ENCODE results near the gene CLN3.

DNA sequence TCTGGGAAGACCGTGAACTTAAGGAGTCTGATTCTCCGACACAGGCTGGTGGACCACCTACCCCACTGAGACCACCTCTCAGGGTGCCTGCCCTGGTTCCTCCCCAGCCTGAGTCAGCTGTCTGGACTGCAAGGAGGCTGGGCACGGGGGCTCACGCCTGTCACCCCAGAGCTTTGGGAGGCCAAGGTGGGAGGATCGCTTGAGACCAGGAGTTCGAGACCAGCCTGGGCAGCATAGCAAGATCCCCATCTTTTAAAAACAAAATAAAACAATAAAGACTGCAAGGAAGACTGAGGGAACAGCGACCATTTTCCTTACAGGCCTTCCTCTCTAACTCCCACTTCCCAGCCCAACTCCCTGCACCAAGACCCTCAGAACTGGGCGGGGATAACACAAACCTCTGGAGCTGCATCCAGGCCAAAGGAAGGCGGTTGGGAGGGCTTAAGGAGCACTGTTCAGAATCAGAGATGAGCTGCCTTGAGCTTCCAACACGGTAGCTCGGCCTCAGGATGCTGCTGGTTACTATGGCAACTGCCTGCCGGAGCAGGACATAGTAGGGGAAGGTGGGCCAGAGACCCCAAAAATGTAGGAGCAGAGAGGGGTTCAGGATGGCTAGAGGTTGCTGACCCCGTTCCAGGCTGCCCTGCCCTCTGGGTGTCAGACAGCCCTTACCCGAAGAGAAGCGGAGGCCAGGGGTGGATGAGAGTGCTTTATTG is 7.0 kb upstream of the CLN3 start:
- TF ChIP-seq ZFP3 (CRISPR knock-in tag; IDR thresholded peaks at IDR 0.05) (no peak), TOX (CRISPR knock-in tag; IDR thresholded peaks at IDR 0.05; ENCODE audit: borderline replicate concordance) (no peak), TCF4 (CRISPR knock-in tag; IDR thresholded peaks at IDR 0.05; ENCODE audit: borderline replicate concordance) (no peak), ISL1 (CRISPR knock-in tag; IDR thresholded peaks at IDR 0.05) (no peak), ESRRG (CRISPR knock-in tag; IDR thresholded peaks at IDR 0.05) (no peak)
